T-cell (primary cell): ENCODE measurements around the gene OSBPL1A. TPM values are rescaled to one million over a fixed set of nuclear protein-coding genes. Genes with fewer than 3 reads are reported as not detected.

Experiments
- ATAC-seq, 4 experiments: fragments of 200-7000 bp in 3 of 4; fragments of 150-1000 bp in 1 of 4; cut with Tn5 transposase; replicated peaks in 1 of 4; 1 replicate in 3 of 4; 2 replicates in 1 of 4; pipeline ENCODE4 v1.10.0; 2021; ENCODE audit warnings: moderate library complexity in 3 of 4, mild to moderate bottlenecking in 2 of 4, moderate number of reproducible peaks in 1 of 4
- CTCF ChIA-PET, 2 donors: fragments of 300-600 bp; sonication (Branson Sonifier 250); formaldehyde crosslinking; loops; one replicate each; lab custom pipeline; 2022; ENCODE audit warnings: antibody characterized with exemption in 2 of 2; lab: Charles Lee
- POLR2A ChIA-PET, 2 donors: fragments of 300-600 bp; sonication (Branson Sonifier 250); formaldehyde crosslinking; loops; one replicate each; lab custom pipeline; 2022; ENCODE audit warnings: antibody characterized with exemption in 2 of 2; lab: Charles Lee
- DNase-seq, 35 experiments: peaks; one replicate each; pipeline versions ENCODE4 v3.0.0 to v3.0.0-alpha.2; 2013 to 2023
- H3K27ac ChIP-seq: one replicate; pipeline ENCODE4 v1.5.1; 2013; ENCODE audit warnings: low read length
- H3K27me3 ChIP-seq, 2 experiments: replicated peaks in 1 of 2; 1 replicate in 1 of 2; 2 replicates in 1 of 2; pipeline versions ENCODE4 v1.6.1 to v1.7.0; 2013; ENCODE audit warnings: low read length in 1 of 2, mixed read lengths in 1 of 2; ENCODE audit not compliant: control insufficient read depth in 2 of 2, insufficient read depth in 2 of 2; ENCODE audit errors: extremely low read depth in 1 of 2
- H3K36me3 ChIP-seq, 2 donors: 1 replicate in 1 of 2; 2 replicates in 1 of 2; pipeline versions ENCODE4 v1.6.1 to v1.7.0; 2013; ENCODE audit warnings: low read length in 1 of 2; ENCODE audit not compliant: control insufficient read depth in 2 of 2, insufficient read depth in 1 of 2; ENCODE audit errors: extremely low read depth in 1 of 2
- H3K4me1 ChIP-seq, 2 experiments: 1 replicate in 1 of 2; 2 replicates in 1 of 2; pipeline versions ENCODE4 v1.6.1 to v1.7.0; 2013; ENCODE audit warnings: low read length in 2 of 2, mixed read lengths in 1 of 2; ENCODE audit not compliant: insufficient read depth in 2 of 2, control insufficient read depth in 1 of 2; ENCODE audit errors: extremely low read depth in 1 of 2
- H3K4me3 ChIP-seq, 2 donors: 1 replicate in 1 of 2; 2 replicates in 1 of 2; pipeline versions ENCODE4 v1.5.1 to v1.7.0; 2013; ENCODE audit warnings: mild to moderate bottlenecking in 2 of 2, low read length in 1 of 2, moderate library complexity in 1 of 2; ENCODE audit not compliant: control insufficient read depth in 1 of 2; ENCODE audit errors: extremely low read depth in 1 of 2
- H3K9me3 ChIP-seq: 2 replicates; pipeline ENCODE4 v1.7.0; 2013
- H3K27ac Mint-ChIP-seq, 2 donors: one replicate each; pipeline ENCODE4 v1.8.0; 2020 to 2021; ENCODE audit warnings: mild to moderate bottlenecking in 2 of 2, mixed read lengths in 2 of 2
- H3K27me3 Mint-ChIP-seq, 2 donors: one replicate each; pipeline ENCODE4 v1.8.0; 2021 to 2022; ENCODE audit warnings: mixed read lengths in 2 of 2
- H3K36me3 Mint-ChIP-seq: one replicate; pipeline ENCODE4 v1.8.0; 2021; ENCODE audit warnings: mixed read lengths
- H3K4me1 Mint-ChIP-seq, 3 donors: one replicate each; pipeline ENCODE4 v1.8.0; 2020 to 2022; ENCODE audit warnings: mixed read lengths in 3 of 3, mild to moderate bottlenecking in 1 of 3
- H3K4me3 Mint-ChIP-seq, 3 donors: one replicate each; pipeline ENCODE4 v1.8.0; 2020 to 2022; ENCODE audit warnings: mild to moderate bottlenecking in 3 of 3, mixed read lengths in 3 of 3, moderate library complexity in 3 of 3
- H3K9me3 Mint-ChIP-seq, 3 donors: one replicate each; pipeline ENCODE4 v1.8.0; 2020 to 2022; ENCODE audit warnings: mixed read lengths in 3 of 3
- WGBS: methylation state at CpG from one replicate; pipeline ENCODE4 v1.1.5; 2013; ENCODE audit warnings: missing lambda C conversion rate; ENCODE audit not compliant: insufficient coverage; 5-methylcytosine and 5-hydroxymethylcytosine counted together
- total RNA-seq, 35 experiments: library from RNA in 6 of 35; stranded (reverse) in 6 of 35; fragments of 120-200 nt in 1 of 35; gene quantifications; one replicate each; pipeline versions ENCODE4 v1.2.1 to v1.2.4 and lab custom pipeline; 2013 to 2026

The OSBPL1A gene
- total RNA-seq, 5 donors from 2014 or later (not counting 1 experiment from before 2014, with no cell fraction given), result 3.3 to 6.4 (median 4.0) TPM

GRCh38 chr18:24189007-24189528, 208.6 kb downstream of the OSBPL1A start:
- H3K36me3 ChIP-seq, result no peaks in the 10 kb centered on the region
- 78% methylated on average over 6 of the region's 6 CpGs for WGBS
- Mint-ChIP-seq H3K27me3 (peaks cover 0 to 4% of the 10 kb centered on the region in 2 donors), H3K9me3 (no peaks in the 10 kb centered on the region), H3K4me3 (no peak overlapping the region), H3K27ac (no peak overlapping the region), H3K4me1 (no peaks in the 10 kb centered on the region), H3K36me3 (no peaks in the 10 kb centered on the region)
- no peaks in the 10 kb centered on the region for H3K9me3 ChIP-seq
- DNase-seq, result no peak
- ChIA-PET CTCF (no interaction called here), POLR2A (interaction anchor here in 1 of 2 donors (0.6 kb wide), 1 partner anchor 1012 kb away, joined by 3 read pairs; no protein-coding TSS in a partner anchor)
- H3K27ac ChIP-seq, result no peak overlapping the region
- H3K4me3 ChIP-seq, result no peak overlapping the region
- peaks cover 0 to 16% of the 10 kb centered on the region in 2 experiments for H3K27me3 ChIP-seq
- H3K4me1 ChIP-seq, result no peaks in the 10 kb centered on the region
- no peak for ATAC-seq

- Mint-ChIP-seq H3K4me1 (no peaks in the 10 kb centered on the region), H3K9me3 (no peaks in the 10 kb centered on the region), H3K4me3 (no peak overlapping the region), H3K27me3 (peaks cover 0 to 4% of the 10 kb centered on the region in 2 donors), H3K27ac (no peak overlapping the region), H3K36me3 (no peaks in the 10 kb centered on the region)
- DNase-seq, result no peak
- H3K9me3 ChIP-seq, result no peaks in the 10 kb centered on the region
- ChIA-PET POLR2A (no interaction called here), CTCF (no interaction called here)
- H3K4me3 ChIP-seq, result no peak overlapping the region
- no peaks in the 10 kb centered on the region for H3K4me1 ChIP-seq
- no peak for ATAC-seq
- H3K27me3 ChIP-seq, result peaks cover 0 to 16% of the 10 kb centered on the region in 2 experiments
- WGBS, result 100% methylated on average over 2 of the region's 5 CpGs
- no peaks in the 10 kb centered on the region for H3K36me3 ChIP-seq
- no peak overlapping the region for H3K27ac ChIP-seq
These were observed 209.5 kb downstream of the OSBPL1A start for GRCh38 chr18:24188120-24188519.

GRCh38 chr18:24187689-24188088, 209.9 kb downstream of the OSBPL1A start:
- H3K4me3 Mint-ChIP-seq, result no peak overlapping the region
- CTCF ChIA-PET, result no interaction called here
- 57% methylated on average over 1 of the region's 1 CpG for WGBS

GRCh38 chr18:24187049-24187448, 210.6 kb downstream of the OSBPL1A start:
- Mint-ChIP-seq H3K9me3 (no peaks in the 10 kb centered on the region), H3K27ac (no peak overlapping the region), H3K27me3 (peaks cover 0 to 4% of the 10 kb centered on the region in 2 donors), H3K36me3 (no peaks in the 10 kb centered on the region), H3K4me1 (no peaks in the 10 kb centered on the region), H3K4me3 (no peak overlapping the region)
- H3K9me3 ChIP-seq, result no peaks in the 10 kb centered on the region
- CTCF ChIA-PET, result no interaction called here
- no peak overlapping the region for H3K4me3 ChIP-seq
- DNase-seq (no peak), ATAC-seq (no peak)
- no peak overlapping the region for H3K27ac ChIP-seq
- 73% methylated on average over 2 of the region's 5 CpGs for WGBS
- no peaks in the 10 kb centered on the region for H3K4me1 ChIP-seq
- H3K27me3 ChIP-seq, result peaks cover 0 to 14% of the 10 kb centered on the region in 2 experiments
- H3K36me3 ChIP-seq, result no peaks in the 10 kb centered on the region
- POLR2A ChIA-PET, result interaction anchor here in 1 of 2 donors (0.6 kb wide), 1 partner anchor 617 kb away, joined by 4 read pairs; no protein-coding TSS in a partner anchor

More at GRCh38 chr18:24187689-24188088, 209.9 kb downstream of the OSBPL1A start:
- H3K27ac ChIP-seq, result no peak overlapping the region
- peaks cover 0 to 4% of the 10 kb centered on the region in 2 donors for H3K27me3 Mint-ChIP-seq
- H3K9me3 Mint-ChIP-seq, result no peaks in the 10 kb centered on the region
- peaks cover 0 to 16% of the 10 kb centered on the region in 2 experiments for H3K27me3 ChIP-seq
- no peaks in the 10 kb centered on the region for H3K36me3 ChIP-seq
- no peak overlapping the region for H3K27ac Mint-ChIP-seq
- H3K4me1 Mint-ChIP-seq, result no peaks in the 10 kb centered on the region
- POLR2A ChIA-PET, result interaction anchor here in 1 of 2 donors (0.6 kb wide), 1 partner anchor 618 kb away, joined by 4 read pairs; no protein-coding TSS in a partner anchor
- DNase-seq, result no peak
- H3K9me3 ChIP-seq, result no peaks in the 10 kb centered on the region
- H3K4me1 ChIP-seq, result no peaks in the 10 kb centered on the region
- no peaks in the 10 kb centered on the region for H3K36me3 Mint-ChIP-seq
- no peak for ATAC-seq
- no peak overlapping the region for H3K4me3 ChIP-seq

GRCh38 chr18:24185805-24186204, 211.8 kb downstream of the OSBPL1A start:
- H3K27me3 Mint-ChIP-seq, result peaks cover 0 to 4% of the 10 kb centered on the region in 2 donors
- H3K36me3 ChIP-seq, result no peaks in the 10 kb centered on the region
- no peaks in the 10 kb centered on the region for H3K4me1 ChIP-seq
- no peaks in the 10 kb centered on the region for H3K9me3 ChIP-seq
- no peak for DNase-seq
- no peak overlapping the region for H3K27ac Mint-ChIP-seq
- H3K36me3 Mint-ChIP-seq, result no peaks in the 10 kb centered on the region
- no peaks in the 10 kb centered on the region for H3K4me1 Mint-ChIP-seq
- H3K4me3 ChIP-seq, result no peak overlapping the region
- H3K27me3 ChIP-seq, result peaks cover 0 to 13% of the 10 kb centered on the region in 2 experiments
- POLR2A ChIA-PET, result no interaction called here
- no peaks in the 10 kb centered on the region for H3K9me3 Mint-ChIP-seq
- CTCF ChIA-PET, result no interaction called here
- 80% methylated on average over 1 of the region's 7 CpGs for WGBS
- ATAC-seq, result no peak
- H3K4me3 Mint-ChIP-seq, result no peak overlapping the region
- no peak overlapping the region for H3K27ac ChIP-seq

- Histone ChIP-seq H3K27ac (no peak overlapping the region), H3K9me3 (no peaks in the 10 kb centered on the region), H3K4me3 (no peak overlapping the region), H3K36me3 (no peaks in the 10 kb centered on the region), H3K4me1 (no peaks in the 10 kb centered on the region), H3K27me3 (no peaks in the 10 kb centered on the region)
- H3K27ac Mint-ChIP-seq, result no peak overlapping the region
- no peaks in the 10 kb centered on the region for H3K36me3 Mint-ChIP-seq
- no peak overlapping the region for H3K4me3 Mint-ChIP-seq
- CTCF ChIA-PET, result no interaction called here
- POLR2A ChIA-PET, result interaction anchor here in 1 of 2 donors (0.5 kb wide), 1 partner anchor 1370 kb away, joined by 3 read pairs; no protein-coding TSS in a partner anchor
- H3K27me3 Mint-ChIP-seq, result peaks cover 0 to 4% of the 10 kb centered on the region in 2 donors
- WGBS, result no CpG with 5 or more reads among the region's 2 CpGs
- DNase-seq, result no peak
- H3K9me3 Mint-ChIP-seq, result no peaks in the 10 kb centered on the region
- ATAC-seq, result no peak
- H3K4me1 Mint-ChIP-seq, result peaks cover 0 to 4% (median 0%) of the 10 kb centered on the region in 3 donors
These were observed 215.8 kb downstream of the OSBPL1A start for GRCh38 chr18:24181806-24182205.
